Natural killer cell (primary cell): ENCODE results near the gene CHCHD3. TPM values are rescaled to one million over a fixed set of nuclear protein-coding genes. Genes with fewer than 3 reads are reported as not detected.

Experiments
- ATAC-seq, 3 donors: fragments of 150-1000 bp in 2 of 3; fragments of 200-7000 bp in 1 of 3; cut with Tn5 transposase; 1 replicate in 1 of 3; 2 replicates in 2 of 3; pipeline ENCODE4 v1.10.0; 2021; ENCODE audit warnings: mild to moderate bottlenecking in 2 of 3, moderate library complexity in 2 of 3
- DNase-seq, 2 donors: peaks; one replicate each; pipeline versions ENCODE4 v3.0.0 to v3.0.0-alpha.2; 2013 to 2021; ENCODE audit warnings: mixed read lengths in 1 of 2
- H3K27ac ChIP-seq: one replicate; pipeline ENCODE4 v1.5.1; 2013; ENCODE audit warnings: mild to moderate bottlenecking, low read length
- H3K27me3 ChIP-seq: one replicate; pipeline ENCODE4 v1.6.1; 2013; ENCODE audit warnings: low read length; ENCODE audit not compliant: control insufficient read depth, insufficient read depth
- H3K36me3 ChIP-seq: one replicate; pipeline ENCODE4 v1.6.1; 2013; ENCODE audit warnings: low read length; ENCODE audit not compliant: control insufficient read depth, insufficient read depth
- H3K4me1 ChIP-seq: one replicate; pipeline ENCODE4 v1.6.1; 2013; ENCODE audit warnings: low read length; ENCODE audit not compliant: control insufficient read depth, insufficient read depth
- H3K4me3 ChIP-seq: one replicate; pipeline ENCODE4 v1.5.1; 2013; ENCODE audit warnings: low read length
- H3K9me3 ChIP-seq: one replicate; pipeline ENCODE4 v1.6.1; 2013; ENCODE audit warnings: low read length; ENCODE audit not compliant: control insufficient read depth, insufficient read depth
- H3K27ac Mint-ChIP-seq, 2 donors: one replicate each; pipeline ENCODE4 v1.8.0; 2022; ENCODE audit warnings: mild to moderate bottlenecking in 2 of 2, mixed read lengths in 2 of 2, moderate library complexity in 1 of 2
- H3K27me3 Mint-ChIP-seq, 2 donors: one replicate each; pipeline ENCODE4 v1.8.0; 2022; ENCODE audit warnings: low read depth in 2 of 2, mixed read lengths in 2 of 2
- H3K36me3 Mint-ChIP-seq: one replicate; pipeline ENCODE4 v1.8.0; 2022; ENCODE audit warnings: mixed read lengths
- H3K4me1 Mint-ChIP-seq, 2 donors: one replicate each; pipeline ENCODE4 v1.8.0; 2022; ENCODE audit warnings: mixed read lengths in 2 of 2
- H3K4me3 Mint-ChIP-seq: one replicate; pipeline ENCODE4 v1.8.0; 2022; ENCODE audit warnings: mild to moderate bottlenecking, moderate library complexity, mixed read lengths
- H3K9me3 Mint-ChIP-seq, 2 donors: one replicate each; pipeline ENCODE4 v1.8.0; 2022; ENCODE audit warnings: mixed read lengths in 2 of 2
- CTCF ChIP-seq: fragments of 200-600 bp; IDR thresholded peaks from one replicate; pipeline ENCODE4 v1.8.0; 2022; ENCODE audit warnings: antibody characterized with exemption
- WGBS: methylation state at CpG from one replicate; pipeline ENCODE4 v1.1.7; 2013; ENCODE audit warnings: missing lambda C conversion rate; ENCODE audit not compliant: insufficient coverage; 5-methylcytosine and 5-hydroxymethylcytosine counted together
- intact Hi-C: fragments of 100-400 bp; cut with micrococcal nuclease; formaldehyde crosslinking; loops from one replicate; pipeline ENCODE4 v1.14.2; 2022
- total RNA-seq, 4 donors: library from RNA; stranded (reverse); fragments of 120-200 nt in 1 of 4; gene quantifications; one replicate each; pipeline versions ENCODE4 v1.2.3 to v1.2.4, GENCODE V29; 2013 to 2022

The CHCHD3 gene
- total RNA-seq, 3 donors from 2014 or later (not counting 1 experiment from before 2014, with no cell fraction given): 35.2 to 41.0 (median 35.9) TPM

GRCh38 chr7:132953468-132953867 lies 128.4 kb downstream of the CHCHD3 start:
- Histone ChIP-seq H3K27me3 (no peaks in the 10 kb centered on the region), H3K4me3 (no peak overlapping the region), H3K9me3 (no peaks in the 10 kb centered on the region), H3K36me3 (peaks cover 4% of the 10 kb centered on the region), H3K27ac (no peak overlapping the region), H3K4me1 (no peaks in the 10 kb centered on the region)
- TF ChIP-seq CTCF: no peak
- no peak overlapping the region for H3K4me3 Mint-ChIP-seq
- H3K27me3 Mint-ChIP-seq: no peaks in the 10 kb centered on the region
- H3K36me3 Mint-ChIP-seq: no peaks in the 10 kb centered on the region
- ATAC-seq: no peak
- 100% methylated on average over 2 of the region's 2 CpGs for WGBS
- peak overlapping the region in 1 of 2 donors; percentile 21 for H3K27ac Mint-ChIP-seq
- DNase-seq: no peak
- no peaks in the 10 kb centered on the region for H3K9me3 Mint-ChIP-seq
- H3K4me1 Mint-ChIP-seq: peaks cover 6 to 8% of the 10 kb centered on the region in 2 donors
- intact Hi-C loops: no loop called here

GRCh38 chr7:132950725-132951124 lies 131.2 kb downstream of the CHCHD3 start:
- H3K4me1 ChIP-seq: no peaks in the 10 kb centered on the region
- Mint-ChIP-seq H3K9me3 (no peaks in the 10 kb centered on the region), H3K4me1 (peaks cover 0 to 5% of the 10 kb centered on the region in 2 donors), H3K4me3 (no peak overlapping the region), H3K27me3 (no peaks in the 10 kb centered on the region), H3K27ac (no peak overlapping the region), H3K36me3 (no peaks in the 10 kb centered on the region)
- no peaks in the 10 kb centered on the region for H3K27me3 ChIP-seq
- ATAC-seq (no peak), DNase-seq (no peak)
- peaks cover 4% of the 10 kb centered on the region for H3K36me3 ChIP-seq
- WGBS: 100% methylated on average over 1 of the region's 1 CpG
- intact Hi-C loops: no loop called here
- H3K9me3 ChIP-seq: no peaks in the 10 kb centered on the region
- TF ChIP-seq CTCF: no peak
- no peak overlapping the region for H3K27ac ChIP-seq
- no peak overlapping the region for H3K4me3 ChIP-seq

- Mint-ChIP-seq H3K9me3 (no peaks in the 10 kb centered on the region), H3K27me3 (no peaks in the 10 kb centered on the region), H3K4me1 (peaks cover 6 to 8% of the 10 kb centered on the region in 2 donors), H3K4me3 (no peak overlapping the region), H3K27ac (no peak overlapping the region), H3K36me3 (no peaks in the 10 kb centered on the region)
- Histone ChIP-seq H3K9me3 (no peaks in the 10 kb centered on the region), H3K4me3 (no peak overlapping the region), H3K27ac (no peak overlapping the region), H3K4me1 (no peaks in the 10 kb centered on the region), H3K27me3 (no peaks in the 10 kb centered on the region), H3K36me3 (peaks cover 4% of the 10 kb centered on the region)
- DNase-seq (no peak), ATAC-seq (no peak)
- intact Hi-C loops: no loop called here
- TF ChIP-seq CTCF: no peak
- no CpG with 5 or more reads among the region's 1 CpG for WGBS
These were observed 134.9 kb downstream of the CHCHD3 start for GRCh38 chr7:132947011-132947410.

GRCh38 chr7:132944774-132945173 lies 137.1 kb downstream of the CHCHD3 start:
- TF ChIP-seq CTCF: no peak
- 100% methylated on average over 1 of the region's 3 CpGs for WGBS
- ATAC-seq: no peak
- no peak for DNase-seq
- no peak overlapping the region for H3K4me3 ChIP-seq
- H3K9me3 Mint-ChIP-seq: no peaks in the 10 kb centered on the region
- H3K27ac ChIP-seq: no peak overlapping the region
- intact Hi-C loops: no loop called here
- no peaks in the 10 kb centered on the region for H3K9me3 ChIP-seq
- peaks cover 2% of the 10 kb centered on the region for H3K36me3 ChIP-seq
- no peaks in the 10 kb centered on the region for H3K27me3 ChIP-seq
- H3K27ac Mint-ChIP-seq: no peak overlapping the region
- peaks cover 16 to 17% of the 10 kb centered on the region in 2 donors for H3K4me1 Mint-ChIP-seq
- H3K27me3 Mint-ChIP-seq: no peaks in the 10 kb centered on the region
- no peak overlapping the region for H3K4me3 Mint-ChIP-seq
- H3K36me3 Mint-ChIP-seq: no peaks in the 10 kb centered on the region
- no peaks in the 10 kb centered on the region for H3K4me1 ChIP-seq
